Right kidney (tissue), 1 donor: ENCODE data around the gene CTXN3.
A peak's percentile ranks its signal among the peaks of the same experiment; 100 is the strongest.
"Not testable (repeated sequence)": the region's sequence is repeated elsewhere in the genome, so short reads cannot be mapped to it uniquely, and the experiment has no call there.

Experiments
- DNase-seq: peaks from one replicate; pipeline ENCODE4 v3.0.0-alpha.2; 2016

Gene CTXN3

GRCh38 chr5:127650649-127651048 is 1.8 kb downstream of the CTXN3 start:
- no peak for DNase-seq

GRCh38 chr5:127652952-127653611 is 4.2 kb downstream of the CTXN3 start:
- DNase-seq = no peak

- no peak for DNase-seq
These were observed 7.9 kb downstream of the CTXN3 start for GRCh38 chr5:127656825-127657224.

- peak; percentile 22 for DNase-seq
These were observed 11.3 kb downstream of the CTXN3 start for GRCh38 chr5:127660047-127660733.

- no peak for DNase-seq
These were observed 15.2 kb downstream of the CTXN3 start for GRCh38 chr5:127664093-127664492.

GRCh38 chr5:127665641-127666040 is 16.8 kb downstream of the CTXN3 start:
- DNase-seq = no peak

GRCh38 chr5:127666043-127666716 is 17.3 kb downstream of the CTXN3 start:
- DNase-seq = no peak

GRCh38 chr5:127667926-127668325 is 19.0 kb downstream of the CTXN3 start:
- DNase-seq = no peak

- DNase-seq = no peak
These were observed 22.3 kb downstream of the CTXN3 start for GRCh38 chr5:127671218-127671617.

GRCh38 chr5:127673117-127673800 is 24.4 kb downstream of the CTXN3 start:
- DNase-seq = no peak

- DNase-seq = not testable (repeated sequence)
These were observed 28.1 kb downstream of the CTXN3 start for GRCh38 chr5:127676951-127677350.

GRCh38 chr5:127679691-127680330 is 30.9 kb downstream of the CTXN3 start:
- DNase-seq = not testable (repeated sequence)

- DNase-seq = no peak
These were observed 31.7 kb downstream of the CTXN3 start for GRCh38 chr5:127680595-127680994.

- DNase-seq = no peak
These were observed 34.1 kb downstream of the CTXN3 start for GRCh38 chr5:127683008-127683407.

GRCh38 chr5:127684726-127685467 is 36.0 kb downstream of the CTXN3 start:
- no peak for DNase-seq

GRCh38 chr5:127685662-127686061 is 36.8 kb downstream of the CTXN3 start:
- no peak for DNase-seq

- no peak for DNase-seq
These were observed 37.5 kb downstream of the CTXN3 start for GRCh38 chr5:127686424-127686823.

- DNase-seq = no peak
These were observed 45.8 kb downstream of the CTXN3 start for GRCh38 chr5:127694518-127695171.

GRCh38 chr5:127695346-127695745 is 46.5 kb downstream of the CTXN3 start:
- no peak for DNase-seq

- no peak for DNase-seq
These were observed 47.8 kb downstream of the CTXN3 start for GRCh38 chr5:127696683-127697082.
